Sigmoid colon (tissue), 7 donors: ENCODE results near the gene MECP2. TPM values are rescaled to one million over a fixed set of nuclear protein-coding genes. Genes with fewer than 3 reads are reported as not detected.

ENCODE experiments used
- DNase-seq: peaks from one replicate; pipeline ENCODE4 v3.0.0-alpha.2; 2019
- H3K27ac ChIP-seq, 4 donors: fragments of 200-600 bp; sonication (generic); one replicate each; pipeline ENCODE4 v1.5.1; 2016 to 2019; ENCODE audit warnings: mild to moderate bottlenecking in 1 of 4
- H3K27me3 ChIP-seq, 3 donors: fragments of 200-600 bp; sonication (generic); one replicate each; pipeline ENCODE4 v1.5.1; 2019; ENCODE audit warnings: mild to moderate bottlenecking in 1 of 3
- H3K36me3 ChIP-seq, 4 donors: fragments of 200-600 bp; sonication (generic); one replicate each; pipeline ENCODE4 v1.5.1; 2016 to 2019
- H3K4me1 ChIP-seq, 4 donors: fragments of 200-600 bp; sonication (generic); one replicate each; pipeline ENCODE4 v1.5.1; 2017 to 2019
- H3K4me3 ChIP-seq, 4 donors: fragments of 200-600 bp; sonication (generic); one replicate each; pipeline ENCODE4 v1.5.1; 2017 to 2019; ENCODE audit warnings: mild to moderate bottlenecking in 2 of 4, moderate library complexity in 1 of 4
- H3K9me3 ChIP-seq, 4 donors: fragments of 200-600 bp in 3 of 4; sonication (generic) in 3 of 4; one replicate each; pipeline versions ENCODE4 v1.5.1 to v1.6.1; 2013 to 2019
- CTCF ChIP-seq, 4 experiments: fragments of 450-650 bp in 3 of 4; fragments of 200-600 bp in 1 of 4; IDR thresholded peaks; one replicate each; pipeline ENCODE4 v1.5.1; 2016 to 2019; ENCODE audit warnings: antibody characterized with exemption in 4 of 4, mild to moderate bottlenecking in 3 of 4, moderate library complexity in 2 of 4
- EP300 ChIP-seq, 4 donors: sonication (generic); formaldehyde crosslinking; IDR thresholded peaks; one replicate each; pipeline ENCODE4 v1.6.1; 2017; ENCODE audit warnings: antibody characterized with exemption in 4 of 4
- POLR2A ChIP-seq, 2 donors: fragments of 450-650 bp; IDR thresholded peaks; one replicate each; pipeline ENCODE4 v1.6.1; 2016; ENCODE audit warnings: antibody characterized with exemption in 2 of 2, mild to moderate bottlenecking in 2 of 2, moderate library complexity in 2 of 2
- POLR2AphosphoS5 ChIP-seq, 4 donors: sonication (generic); formaldehyde crosslinking; IDR thresholded peaks; one replicate each; pipeline ENCODE4 v1.6.1; 2017; ENCODE audit warnings: antibody characterized with exemption in 4 of 4
- WGBS, 2 donors: extraction: QIAGEN DNeasy Blood & Tissue Kit; methylation state at CpG; one replicate each; pipeline ENCODE4 v1.1.7; 2013; 5-methylcytosine and 5-hydroxymethylcytosine counted together
- intact Hi-C: fragments of 100-400 bp; cut with DNase I; formaldehyde crosslinking; loops from one replicate; pipeline ENCODE4 v1.15.1; 2023
- polyA plus RNA-seq, 3 donors: library from polyadenylated mRNA; stranded (reverse); fragments of 200-250 nt; gene quantifications; one replicate each; pipeline ENCODE4 v1.2.3, GENCODE V29; 2013
- total RNA-seq, 4 donors: library from RNA; depleted of rRNA; stranded (reverse); fragments of >200 nt; gene quantifications; one replicate each; pipeline ENCODE4 v1.1.0, GENCODE V29; 2016
- donor health status: healthy with polysubstance abuse.
- donor health status: Bipolar disorder and iron deficiency.
- donor health status: healthy.

Gene MECP2
- total and polyA plus RNA-seq, 7 donors, result 14.4 to 57.9 (median 43.9) TPM

- H3K36me3 ChIP-seq, result peaks cover 0 to 40% (median 11%) of the 10 kb centered on the region in 4 donors
- no peak overlapping the region for H3K27ac ChIP-seq
- H3K4me3 ChIP-seq, result no peak overlapping the region
- H3K27me3 ChIP-seq, result no peaks in the 10 kb centered on the region
- 92 to 94% methylated on average over 20 of the region's 20 CpGs for WGBS, 2 donors
- TF ChIP-seq POLR2A (IDR thresholded peaks at IDR 0.05) (no peak), EP300 (IDR thresholded peaks at IDR 0.05) (no peak), POLR2AphosphoS5 (IDR thresholded peaks at IDR 0.05) (no peak), CTCF (IDR thresholded peaks at IDR 0.05) (no peak)
- no peaks in the 10 kb centered on the region for H3K9me3 ChIP-seq
- intact Hi-C loops, result no loop called here
- no peak for DNase-seq
- H3K4me1 ChIP-seq, result peaks cover 0 to 11% (median 8%) of the 10 kb centered on the region in 4 donors
Observed at GRCh38 chrX:154030266-154030665, 67.3 kb downstream of the MECP2 start.

- DNase-seq, result no peak
- Histone ChIP-seq H3K4me3 (no peak overlapping the region), H3K27ac (no peak overlapping the region), H3K4me1 (peaks cover 0 to 7% (median 4%) of the 10 kb centered on the region in 4 donors), H3K27me3 (no peaks in the 10 kb centered on the region), H3K36me3 (peaks cover 0 to 40% (median 11%) of the 10 kb centered on the region in 4 donors), H3K9me3 (no peaks in the 10 kb centered on the region)
- no peak for TF ChIP-seq POLR2AphosphoS5 (IDR thresholded peaks at IDR 0.05)
- no peak for TF ChIP-seq EP300 (IDR thresholded peaks at IDR 0.05)
- no peak for TF ChIP-seq CTCF (IDR thresholded peaks at IDR 0.05)
- no peak for TF ChIP-seq POLR2A (IDR thresholded peaks at IDR 0.05)
- 55 to 88% methylated on average over 8 of the region's 8 CpGs for WGBS, 2 donors
- intact Hi-C loops, result no loop called here
Observed at GRCh38 chrX:154029439-154029838, 68.1 kb downstream of the MECP2 start.

- Histone ChIP-seq H3K27me3 (no peaks in the 10 kb centered on the region), H3K9me3 (no peaks in the 10 kb centered on the region), H3K4me1 (peaks cover 0 to 7% (median 2%) of the 10 kb centered on the region in 4 donors), H3K27ac (no peak overlapping the region), H3K36me3 (peaks cover 0 to 40% (median 11%) of the 10 kb centered on the region in 4 donors), H3K4me3 (no peak overlapping the region)
- no peak for DNase-seq
- intact Hi-C loops, result no loop called here
- WGBS, 2 donors, result 41 to 80% methylated on average over 13 of the region's 13 CpGs
- no peak for TF ChIP-seq POLR2A (IDR thresholded peaks at IDR 0.05)
- no peak for TF ChIP-seq CTCF (IDR thresholded peaks at IDR 0.05)
- no peak for TF ChIP-seq POLR2AphosphoS5 (IDR thresholded peaks at IDR 0.05)
- no peak for TF ChIP-seq EP300 (IDR thresholded peaks at IDR 0.05)
Observed at GRCh38 chrX:154028502-154029184, 68.9 kb downstream of the MECP2 start.

- no peak for DNase-seq
- 82 to 84% methylated on average over 1 of the region's 1 CpG for WGBS, 2 donors
- TF ChIP-seq POLR2A (IDR thresholded peaks at IDR 0.05) (no peak), POLR2AphosphoS5 (IDR thresholded peaks at IDR 0.05) (no peak), EP300 (IDR thresholded peaks at IDR 0.05) (no peak), CTCF (IDR thresholded peaks at IDR 0.05) (no peak)
- no peaks in the 10 kb centered on the region for H3K27me3 ChIP-seq
- no peak overlapping the region for H3K27ac ChIP-seq
- H3K4me1 ChIP-seq, result peaks cover 0 to 5% (median 2%) of the 10 kb centered on the region in 4 donors
- H3K4me3 ChIP-seq, result no peak overlapping the region
- H3K36me3 ChIP-seq, result peaks cover 0 to 40% (median 11%) of the 10 kb centered on the region in 4 donors
- no peaks in the 10 kb centered on the region for H3K9me3 ChIP-seq
- intact Hi-C loops, result no loop called here
Observed at GRCh38 chrX:154027986-154028385, 69.5 kb downstream of the MECP2 start.
